GM18520 (cell line): ENCODE data around the gene HOXC11.

Experiments
- ATAC-seq: cut with Tn5 transposase; IDR thresholded peaks from one replicate; pipeline ENCODE4 v1.9.1; 2021; ENCODE audit not compliant: unreplicated experiment

Gene HOXC11

DNA sequence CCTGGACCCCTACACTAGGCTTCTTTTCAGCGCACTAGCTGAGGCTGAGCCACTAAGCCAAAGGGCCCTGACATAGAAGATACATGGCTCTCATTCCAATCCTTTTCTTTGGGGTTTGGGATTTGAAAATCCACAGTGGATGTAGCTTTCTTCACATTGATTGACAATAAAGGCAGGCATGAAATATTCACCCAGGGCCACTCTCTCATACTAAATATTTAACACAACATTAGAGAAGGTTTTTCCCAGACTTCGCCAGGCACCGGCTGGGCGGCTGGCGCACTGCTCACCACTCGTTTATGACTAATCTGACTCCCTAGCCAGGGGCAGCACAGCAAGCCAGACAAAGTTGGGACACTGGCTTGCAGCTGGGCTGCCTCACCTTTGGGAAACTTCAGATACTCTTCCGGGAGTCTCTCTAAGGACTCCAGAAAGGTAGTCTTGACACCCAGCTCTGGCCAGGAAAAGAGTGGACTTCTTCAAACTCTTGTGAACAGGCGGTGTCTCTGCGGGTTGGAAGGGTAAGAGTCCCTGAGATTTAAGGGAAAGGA is 699 bp upstream of the HOXC11 start:
- no peak for ATAC-seq

DNA sequence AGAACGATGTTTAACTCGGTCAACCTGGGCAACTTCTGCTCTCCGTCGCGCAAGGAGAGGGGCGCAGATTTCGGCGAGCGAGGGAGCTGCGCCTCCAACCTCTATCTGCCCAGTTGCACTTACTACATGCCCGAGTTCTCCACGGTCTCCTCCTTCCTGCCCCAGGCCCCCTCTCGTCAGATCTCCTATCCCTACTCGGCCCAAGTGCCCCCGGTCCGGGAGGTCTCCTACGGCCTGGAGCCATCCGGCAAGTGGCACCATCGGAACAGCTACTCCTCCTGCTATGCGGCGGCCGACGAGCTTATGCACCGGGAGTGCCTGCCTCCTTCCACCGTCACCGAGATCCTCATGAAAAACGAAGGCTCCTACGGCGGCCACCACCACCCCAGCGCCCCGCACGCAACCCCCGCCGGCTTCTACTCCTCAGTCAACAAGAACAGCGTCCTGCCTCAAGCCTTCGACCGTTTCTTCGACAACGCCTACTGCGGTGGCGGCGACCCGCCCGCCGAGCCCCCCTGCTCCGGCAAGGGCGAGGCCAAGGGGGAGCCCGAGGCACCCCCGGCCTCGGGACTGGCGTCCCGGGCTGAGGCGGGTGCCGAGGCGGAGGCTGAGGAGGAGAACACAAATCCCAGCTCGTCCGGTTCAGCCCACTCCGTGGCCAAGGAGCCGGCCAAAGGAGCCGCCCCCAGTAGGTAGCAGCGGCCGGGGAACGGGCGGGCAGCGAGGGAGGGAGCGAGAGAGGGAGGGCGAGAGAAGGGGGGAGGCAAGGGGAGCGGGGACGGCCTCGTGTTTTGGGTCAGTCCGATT is 513 bp downstream of the HOXC11 start:
- ATAC-seq: no peak

DNA sequence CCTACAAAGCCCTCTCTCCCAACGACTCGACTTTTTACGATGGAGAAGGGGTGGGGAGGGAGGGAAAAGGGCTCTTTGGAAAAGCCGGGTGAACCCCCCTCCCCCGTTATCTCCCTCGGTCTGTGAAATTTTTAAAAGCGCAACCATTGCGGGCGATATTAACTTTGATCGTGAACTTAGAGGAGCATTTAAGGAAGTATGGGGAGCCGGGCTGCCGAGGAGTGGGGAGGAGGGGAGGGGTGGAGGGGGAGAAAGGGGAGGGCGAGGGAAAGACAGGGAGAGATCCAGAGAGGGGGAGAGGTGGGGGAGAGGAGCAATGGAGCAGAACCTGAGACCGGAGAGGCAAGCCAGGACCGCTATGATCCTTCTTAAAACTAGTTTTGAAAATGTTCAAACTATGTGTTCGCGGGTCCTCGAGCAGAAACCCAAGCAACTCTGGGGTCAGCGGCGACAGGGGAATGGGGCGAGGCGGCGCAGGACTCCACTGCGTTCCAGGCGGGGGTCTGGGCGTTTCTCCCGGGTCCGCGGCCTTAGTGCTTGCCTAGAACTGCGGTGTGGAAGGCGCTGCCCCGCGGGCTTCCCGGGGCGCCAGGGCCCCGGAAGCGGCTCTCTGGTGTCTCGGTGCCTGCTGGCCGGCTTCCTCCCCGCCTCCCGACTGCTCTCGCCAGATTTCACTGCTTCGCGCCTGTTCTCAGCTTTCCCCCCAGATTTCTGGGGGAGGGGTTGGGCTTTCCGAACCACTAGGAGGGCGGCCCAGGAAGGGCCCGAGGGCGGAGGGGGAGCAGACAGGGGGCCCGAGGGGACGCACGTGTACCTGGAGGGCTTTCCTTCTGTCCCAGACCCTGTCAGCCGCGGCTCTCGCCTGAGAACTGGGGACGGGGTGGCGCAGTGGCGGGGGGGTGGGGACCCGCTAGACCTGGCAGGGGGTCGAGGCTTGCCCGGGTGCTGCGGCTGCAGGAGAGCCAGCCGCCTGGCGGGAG is 1.4 kb downstream of the HOXC11 start, which contains the start of gene HOTAIR:
TSS of gene HOTAIR (minus strand) at position 871 of the 980 bp plus-strand sequence.
- ATAC-seq: no peak

DNA sequence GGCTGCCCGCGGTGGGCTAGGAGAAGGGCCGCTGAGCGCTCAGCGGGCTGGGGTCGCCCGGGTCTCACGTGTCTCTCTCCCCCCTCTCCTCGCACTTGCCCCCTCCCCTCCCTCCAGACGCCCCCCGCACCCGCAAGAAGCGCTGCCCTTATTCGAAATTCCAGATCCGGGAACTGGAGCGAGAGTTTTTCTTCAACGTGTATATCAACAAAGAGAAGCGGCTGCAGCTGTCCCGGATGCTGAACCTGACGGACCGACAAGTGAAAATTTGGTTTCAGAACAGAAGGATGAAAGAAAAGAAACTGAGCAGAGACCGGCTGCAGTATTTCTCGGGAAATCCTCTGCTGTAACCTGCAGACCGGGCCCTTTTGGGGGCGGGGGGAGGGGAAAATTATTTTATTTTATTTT is 2.1 kb downstream of the HOXC11 start:
- no peak for ATAC-seq

DNA sequence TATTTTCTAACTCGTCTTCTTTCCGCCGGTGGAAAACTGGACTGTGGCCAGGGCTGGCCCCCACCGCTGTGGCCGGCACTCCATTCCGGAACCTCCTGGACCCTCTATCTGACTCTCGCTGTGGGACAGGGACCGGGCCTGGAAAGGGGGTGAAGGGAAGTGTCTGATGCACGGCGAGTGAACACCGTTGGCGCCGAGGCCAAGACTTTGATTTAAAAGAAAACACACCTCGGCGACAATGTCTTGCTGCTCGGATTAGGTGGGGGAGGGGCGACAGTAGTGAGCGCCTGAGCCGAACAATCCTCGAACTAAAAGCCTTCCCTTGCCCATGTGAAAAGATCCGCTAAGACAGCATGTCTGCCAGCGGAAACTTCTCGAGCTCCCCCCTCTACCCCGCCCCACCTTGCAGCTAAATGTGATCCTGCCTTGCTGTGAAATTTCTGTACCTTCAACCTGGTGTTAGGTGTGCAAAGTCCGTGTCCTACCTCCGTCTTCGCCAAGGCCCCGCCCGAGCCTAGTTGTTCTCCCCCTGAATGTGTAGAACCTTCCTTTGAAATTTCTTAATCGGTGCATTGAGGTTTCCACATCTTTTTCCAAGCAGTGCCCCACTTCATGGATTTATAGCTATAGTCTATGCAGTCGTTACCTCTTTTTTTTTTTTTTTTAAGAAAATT is 2.7 kb downstream of the HOXC11 start:
- no peak for ATAC-seq

DNA sequence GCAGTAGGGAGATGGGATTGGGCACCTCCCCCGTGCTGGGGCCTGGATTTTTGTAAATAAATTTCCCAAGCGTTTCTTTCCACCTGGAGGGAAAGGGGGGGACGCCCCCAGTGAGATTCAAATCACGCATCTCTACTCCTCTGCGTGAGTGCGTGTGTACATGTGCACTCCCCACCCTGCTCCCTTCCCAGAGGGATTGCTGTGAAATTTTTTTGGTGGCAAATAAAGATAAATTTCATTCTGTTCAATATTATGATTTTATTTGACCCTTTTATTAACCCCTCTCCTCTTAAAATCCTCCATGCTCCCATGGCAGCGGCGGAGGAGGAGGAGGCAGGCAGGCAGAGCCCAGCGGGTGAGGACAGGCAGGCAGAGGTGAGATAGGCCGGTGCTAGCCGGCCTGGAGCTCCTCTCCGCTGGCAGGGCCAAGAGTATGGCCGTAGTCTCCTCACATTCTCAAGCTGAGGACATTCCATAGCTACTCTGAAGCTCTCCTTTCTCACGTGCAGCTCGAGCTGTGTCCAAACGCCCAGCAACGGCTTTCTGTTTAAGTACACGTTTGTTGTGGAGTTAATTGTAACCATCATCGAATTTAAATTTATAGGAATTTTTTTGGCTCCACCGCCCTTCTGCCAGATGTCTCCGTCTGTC is 3.4 kb downstream of the HOXC11 start:
- no peak for ATAC-seq

DNA sequence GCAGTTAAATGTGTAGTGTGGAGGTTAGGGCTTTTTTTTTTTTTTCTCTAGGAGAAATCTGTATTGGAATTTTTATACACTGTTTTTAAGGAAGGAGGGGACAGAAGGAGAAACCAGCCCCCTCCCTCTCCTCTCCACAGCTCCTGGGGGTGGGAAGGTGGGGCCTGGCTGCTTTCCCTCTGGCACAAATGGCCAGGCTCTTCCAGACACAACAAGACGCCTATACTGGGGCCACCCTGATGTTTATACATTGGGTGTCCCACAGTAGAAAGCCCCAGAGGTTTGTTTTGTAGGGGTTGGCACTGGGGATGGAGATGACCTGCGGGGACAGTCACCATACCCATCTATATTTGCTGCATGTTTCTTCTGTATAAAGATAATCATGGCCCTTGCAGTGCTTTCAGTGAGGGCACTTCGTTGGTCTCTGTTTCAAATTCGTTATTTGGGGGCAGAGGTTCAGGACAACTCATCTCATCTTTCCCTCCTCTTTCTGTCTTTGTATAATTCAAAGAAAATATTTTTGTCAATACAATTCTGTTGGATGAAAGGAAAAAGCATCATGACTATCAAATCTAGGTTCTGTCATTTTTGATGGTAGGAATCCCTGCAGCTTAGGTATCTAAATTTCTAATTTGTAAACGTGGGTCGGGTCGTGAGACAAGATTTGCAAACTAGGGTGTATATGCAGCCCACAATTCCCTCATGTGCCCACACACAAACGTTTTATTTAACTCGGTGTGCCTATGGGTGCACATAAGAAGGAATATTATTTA is 4.1 kb downstream of the HOXC11 start:
- no peak for ATAC-seq

DNA sequence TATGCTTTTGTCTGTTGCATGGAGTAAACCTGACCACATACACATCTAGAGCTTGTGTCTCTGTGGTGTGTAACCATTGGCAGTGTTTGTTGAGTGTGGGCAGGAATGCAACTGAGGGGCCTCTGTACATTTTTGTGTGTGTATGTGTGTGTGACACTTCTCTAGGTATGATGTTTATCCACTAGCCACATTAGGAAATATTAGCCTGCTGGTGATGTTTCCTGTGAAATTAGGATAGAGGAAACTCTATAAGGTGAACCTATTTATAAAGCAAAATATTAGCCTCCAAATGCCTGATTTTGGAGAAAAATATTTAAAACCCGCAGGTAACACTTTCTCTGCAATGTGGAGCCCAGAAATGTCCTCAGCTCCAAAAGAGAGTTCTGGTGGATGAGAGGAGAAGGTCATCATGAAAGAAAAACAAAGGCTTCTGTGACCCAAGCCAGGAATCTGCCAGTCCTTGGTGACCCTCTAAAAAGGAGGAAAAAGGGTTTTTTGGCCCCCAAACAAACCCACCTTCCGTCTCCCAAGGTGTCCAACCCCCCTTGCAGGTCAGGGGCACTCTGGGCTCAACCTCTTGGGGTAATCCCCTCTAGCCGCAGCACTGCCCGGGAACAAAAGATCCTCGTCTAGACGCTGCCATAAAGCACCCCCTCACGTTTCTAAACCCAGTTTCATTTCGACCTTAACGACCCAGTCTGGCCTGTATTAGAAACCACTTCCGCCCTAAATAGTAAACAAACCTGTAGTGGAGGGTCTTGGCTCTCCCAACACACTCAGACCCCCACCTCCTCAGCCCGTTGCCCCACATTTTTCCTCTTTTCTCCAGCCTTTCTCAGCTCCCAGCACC is 4.9 kb downstream of the HOXC11 start:
- ATAC-seq: no peak

DNA sequence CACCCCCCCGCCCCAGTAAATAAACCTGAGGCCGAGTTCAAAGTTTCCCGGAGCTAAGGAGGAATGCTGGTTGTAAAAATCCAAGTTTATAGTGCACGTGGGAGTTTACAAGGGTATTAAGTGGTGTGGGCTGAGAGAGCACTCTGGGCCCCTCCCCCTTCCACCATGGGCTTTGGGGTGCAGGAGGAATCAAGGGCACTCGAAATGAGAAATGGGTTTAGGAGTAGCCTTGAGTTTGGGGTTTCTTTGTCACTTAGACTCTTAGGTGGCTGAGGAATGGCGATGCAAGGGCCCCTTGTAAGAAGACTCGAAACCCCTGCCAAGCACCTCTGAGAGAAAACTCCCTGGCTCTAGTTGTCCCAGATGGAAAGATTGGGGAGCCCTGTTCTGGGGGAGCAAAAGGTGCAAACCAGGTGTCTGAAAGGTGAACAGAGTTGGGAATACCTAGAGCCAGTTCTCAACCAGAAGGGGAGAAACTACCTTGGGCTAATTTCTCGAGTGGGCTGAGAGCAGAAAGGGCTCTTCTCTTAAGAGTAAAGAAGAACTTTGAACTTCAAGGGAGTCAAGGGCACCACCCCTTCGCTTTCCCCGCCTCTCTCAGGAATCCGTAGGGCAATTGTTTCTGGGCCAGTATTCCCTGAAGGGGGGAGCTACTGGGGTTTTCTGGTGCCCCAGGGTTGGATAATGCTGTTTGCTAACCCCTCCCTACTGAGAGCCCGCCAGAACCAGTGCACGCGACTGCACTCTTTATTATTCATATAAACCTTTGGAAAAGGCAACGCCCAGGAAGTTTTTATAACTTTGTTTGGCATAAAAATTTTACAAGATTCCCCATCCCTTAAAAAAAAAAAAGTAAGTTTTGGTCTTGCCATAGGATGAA is 5.8 kb downstream of the HOXC11 start:
- no peak for ATAC-seq

DNA sequence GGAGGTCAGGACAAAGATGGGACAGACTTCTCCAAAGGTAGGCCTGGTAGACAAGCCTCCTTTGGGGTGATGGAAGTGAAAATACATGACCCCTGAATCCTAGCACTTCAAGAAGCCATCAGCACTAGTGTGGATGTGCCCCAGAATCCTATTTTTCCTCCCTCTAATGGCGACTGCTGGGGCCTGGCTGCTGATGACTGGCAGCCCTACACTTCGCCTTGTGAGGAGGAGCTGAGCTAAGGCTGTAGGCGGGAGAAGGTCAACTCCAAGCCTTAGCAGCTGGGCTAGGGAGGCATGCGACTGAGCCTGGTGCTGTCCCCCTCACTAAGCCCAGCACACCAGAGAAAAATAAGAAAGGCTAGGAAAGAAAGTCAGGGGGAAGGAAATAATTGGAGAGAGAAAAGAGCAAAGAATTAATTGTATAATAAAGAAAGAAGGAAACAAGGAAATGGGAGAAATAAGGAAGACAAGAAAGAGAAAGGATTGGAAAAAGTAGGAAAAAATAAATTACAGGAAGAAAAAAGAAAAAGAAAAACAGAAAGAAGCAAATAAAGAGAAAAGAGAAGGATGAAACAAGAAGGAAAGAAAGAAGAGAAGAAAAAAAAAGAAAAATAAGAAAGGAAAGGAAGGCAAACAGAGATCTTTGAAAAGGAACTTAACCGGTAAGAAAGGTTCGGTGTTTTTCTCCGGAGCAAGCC is 7.3 kb downstream of the HOXC11 start:
- no peak for ATAC-seq

DNA sequence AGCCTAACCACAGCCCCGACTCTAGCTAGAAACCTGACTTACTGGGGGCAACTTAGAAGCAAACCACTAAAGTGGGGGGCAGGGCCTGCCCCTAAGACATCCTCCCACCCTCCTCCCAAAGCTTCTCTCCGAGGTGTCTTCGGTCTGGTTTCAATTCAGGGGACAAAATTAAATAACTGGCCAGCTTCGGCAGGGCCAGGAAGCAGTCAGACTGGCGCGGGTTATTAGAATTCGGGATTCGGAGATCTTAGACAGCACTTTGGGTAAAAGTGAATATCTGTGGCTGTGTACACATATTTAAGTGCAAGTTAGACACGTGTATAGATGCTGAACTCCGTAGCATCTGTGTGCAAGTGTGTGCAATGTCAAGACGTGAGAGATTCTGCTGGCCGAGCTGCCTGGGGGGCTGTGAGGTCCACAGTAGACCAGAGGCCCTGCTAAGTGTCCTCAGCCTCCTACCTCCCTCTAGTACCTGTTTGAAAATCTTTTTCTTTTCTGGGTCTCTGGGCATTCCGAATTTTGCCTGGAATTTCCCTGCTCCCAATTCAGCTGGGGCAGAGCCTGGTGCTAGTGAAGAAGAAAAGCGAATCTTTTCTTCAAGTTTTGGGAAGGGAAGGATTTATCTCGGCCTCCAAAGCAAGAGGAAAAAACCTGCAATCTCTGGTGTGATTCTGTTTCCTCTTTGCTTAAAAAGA is 8.0 kb downstream of the HOXC11 start:
- no peak for ATAC-seq

DNA sequence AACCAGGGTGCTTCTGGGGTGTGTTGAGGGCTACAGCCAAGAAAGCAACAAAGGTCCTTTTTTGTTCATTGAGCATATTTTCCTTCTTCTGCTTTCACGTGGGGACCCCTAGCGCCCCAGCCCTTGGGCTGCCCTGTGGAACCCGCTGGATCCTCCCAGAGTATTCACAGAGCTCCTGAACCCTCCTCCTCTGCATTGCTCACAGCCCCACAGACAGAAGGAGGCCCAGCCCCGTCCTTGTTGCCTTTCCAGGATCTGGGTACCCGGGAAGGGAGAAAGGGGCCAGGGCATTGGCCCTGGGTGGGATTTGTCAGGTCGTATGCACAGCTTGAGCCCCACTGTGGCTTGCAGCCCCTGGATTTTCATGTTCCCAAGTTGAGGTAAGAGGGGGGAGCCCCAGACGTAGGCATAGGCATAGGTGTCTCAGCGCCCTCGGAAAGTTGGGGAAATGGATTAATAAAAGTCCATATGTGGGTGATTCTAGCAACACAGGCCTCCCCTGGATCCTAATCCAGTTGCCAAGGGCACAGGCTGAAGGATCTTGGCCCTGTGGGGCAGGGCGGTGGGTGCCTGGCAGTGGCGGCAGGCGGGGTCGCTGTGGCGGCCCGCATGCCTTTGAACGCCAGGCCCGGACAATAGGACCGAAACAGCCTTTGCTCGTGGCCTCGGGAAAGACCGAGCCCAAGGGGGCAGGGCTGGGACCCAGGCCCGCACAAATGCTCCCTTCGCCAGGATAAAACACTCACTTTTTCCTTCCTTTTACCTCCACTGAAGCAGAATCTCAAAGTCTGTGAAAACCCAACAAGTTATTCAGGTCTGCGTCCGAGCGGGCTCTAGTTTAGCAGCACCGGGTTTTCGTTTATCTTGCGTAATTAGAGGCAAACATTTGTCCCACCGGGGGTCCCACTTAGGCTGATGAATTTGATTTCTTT is 9.0 kb downstream of the HOXC11 start:
- no peak for ATAC-seq

DNA sequence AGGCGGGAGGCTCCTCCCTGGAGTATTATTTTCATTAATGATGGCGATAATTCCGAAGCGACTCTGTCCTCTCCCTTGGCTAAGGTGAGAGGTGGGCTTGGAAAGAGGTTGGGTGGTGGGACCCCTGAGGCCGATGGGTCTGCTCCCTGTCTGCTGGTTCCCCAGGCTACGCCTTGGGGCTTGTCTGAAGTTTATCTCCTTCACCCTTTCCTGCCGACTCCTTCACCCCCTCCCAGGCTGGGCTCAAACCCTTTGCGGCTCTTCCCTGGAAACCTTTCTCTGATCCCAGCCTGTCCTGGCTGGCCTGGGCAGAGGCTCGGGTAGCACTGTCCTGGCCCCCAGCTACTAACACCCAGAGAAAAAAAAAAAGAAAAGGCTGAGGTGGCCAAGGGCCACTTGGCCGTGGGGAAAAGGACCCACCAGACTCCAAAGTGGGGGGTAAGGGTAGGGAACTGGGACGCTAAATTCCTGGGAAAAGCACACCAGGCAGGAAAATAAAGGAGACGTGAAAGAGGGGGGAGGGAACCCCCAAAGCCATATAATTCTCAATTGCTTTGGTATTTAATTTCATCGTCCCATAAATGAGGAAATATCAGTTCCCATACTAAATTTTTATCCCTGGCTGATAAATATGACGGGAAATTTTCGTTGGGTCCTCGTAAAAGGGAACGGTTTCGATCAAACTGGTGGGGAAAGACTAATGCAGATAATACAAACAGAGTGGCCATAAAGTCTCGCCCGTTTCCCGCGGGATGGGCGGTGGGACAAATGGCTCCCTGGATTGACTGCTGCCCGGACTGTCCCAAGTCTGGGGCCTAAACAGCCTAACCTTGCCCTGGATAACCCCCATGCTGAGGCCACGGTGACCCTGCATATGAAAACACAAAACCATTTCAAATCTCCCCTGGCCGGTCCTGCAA is 10.0 kb downstream of the HOXC11 start:
- no peak for ATAC-seq

DNA sequence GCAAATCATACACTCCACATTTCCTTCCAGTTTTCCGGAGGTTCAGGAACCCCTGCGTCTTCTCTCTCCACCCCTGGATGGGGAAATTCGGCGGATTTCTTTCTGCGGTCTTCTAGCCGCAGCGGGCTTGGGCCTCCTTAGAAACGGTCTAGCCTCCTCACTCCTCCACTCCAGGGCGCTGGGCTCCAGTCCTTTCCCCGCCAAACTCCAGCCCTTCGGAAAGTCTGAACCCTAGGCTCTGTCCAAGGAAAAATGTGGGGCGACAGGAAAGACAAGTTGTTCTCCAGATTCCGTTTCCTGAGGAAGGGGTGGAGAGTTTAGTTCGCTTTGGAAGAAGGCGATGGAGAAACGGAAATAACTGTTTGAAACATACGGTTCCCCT is 10.6 kb downstream of the HOXC11 start:
- ATAC-seq: no peak
